Measurements from ENCODE around the gene CCDC63. TPM values are rescaled to one million over a fixed set of nuclear protein-coding genes. Genes with fewer than 3 reads are reported as not detected.
A peak's percentile ranks its signal among the peaks of the same experiment; 100 is the strongest.

The CCDC63 gene
- total RNA-seq, 1 experiment from 2014 or later = 0.98 TPM

DNA sequence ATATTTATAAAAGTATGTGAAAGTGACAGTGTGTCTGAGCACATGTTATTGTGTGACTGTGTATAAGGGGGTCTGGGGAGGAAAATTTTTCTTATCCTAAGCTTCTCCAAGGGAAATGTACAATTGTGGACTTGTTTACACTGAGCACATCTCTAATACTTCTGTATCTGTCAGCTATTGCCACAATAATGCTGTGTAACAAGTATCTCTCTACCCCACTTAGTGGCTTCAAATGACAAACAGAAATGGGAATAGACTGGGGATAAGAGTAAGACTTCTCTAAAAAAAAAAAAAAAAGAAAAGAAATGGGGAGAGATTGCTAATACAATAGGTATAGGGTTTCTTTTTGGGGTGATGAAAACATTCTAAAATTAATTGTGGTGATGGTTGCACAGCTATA, 44.3 kb upstream of the CCDC63 start:
- TF ChIP-seq, protein P1, sequence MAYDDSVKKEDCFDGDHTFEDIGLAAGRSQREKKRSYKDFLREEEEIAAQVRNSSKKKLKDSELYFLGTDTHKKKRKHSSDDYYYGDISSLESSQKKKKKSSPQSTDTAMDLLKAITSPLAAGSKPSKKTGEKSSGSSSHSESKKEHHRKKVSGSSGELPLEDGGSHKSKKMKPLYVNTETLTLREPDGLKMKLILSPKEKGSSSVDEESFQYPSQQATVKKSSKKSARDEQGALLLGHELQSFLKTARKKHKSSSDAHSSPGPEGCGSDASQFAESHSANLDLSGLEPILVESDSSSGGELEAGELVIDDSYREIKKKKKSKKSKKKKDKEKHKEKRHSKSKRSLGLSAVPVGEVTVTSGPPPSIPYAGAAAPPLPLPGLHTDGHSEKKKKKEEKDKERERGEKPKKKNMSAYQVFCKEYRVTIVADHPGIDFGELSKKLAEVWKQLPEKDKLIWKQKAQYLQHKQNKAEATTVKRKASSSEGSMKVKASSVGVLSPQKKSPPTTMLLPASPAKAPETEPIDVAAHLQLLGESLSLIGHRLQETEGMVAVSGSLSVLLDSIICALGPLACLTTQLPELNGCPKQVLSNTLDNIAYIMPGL (CRISPR knock-in tag; IDR thresholded peaks at IDR 0.05) = no peak
- no peak for TF ChIP-seq ZNF317 (CRISPR knock-in tag; IDR thresholded peaks at IDR 0.05; ENCODE audit: borderline replicate concordance, low read depth)
- TF ChIP-seq, protein P2, sequence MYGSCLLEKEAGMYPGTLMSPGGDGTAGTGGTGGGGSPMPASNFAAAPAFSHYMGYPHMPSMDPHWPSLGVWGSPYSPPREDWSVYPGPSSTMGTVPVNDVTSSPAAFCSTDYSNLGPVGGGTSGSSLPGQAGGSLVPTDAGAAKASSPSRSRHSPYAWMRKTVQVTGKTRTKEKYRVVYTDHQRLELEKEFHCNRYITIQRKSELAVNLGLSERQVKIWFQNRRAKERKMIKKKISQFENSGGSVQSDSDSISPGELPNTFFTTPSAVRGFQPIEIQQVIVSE (CRISPR knock-in tag; IDR thresholded peaks at IDR 0.05; ENCODE audit: borderline replicate concordance) = no peak
- peaks cover 7% of the 10 kb centered on the region for H3K36me3 Mint-ChIP-seq

DNA sequence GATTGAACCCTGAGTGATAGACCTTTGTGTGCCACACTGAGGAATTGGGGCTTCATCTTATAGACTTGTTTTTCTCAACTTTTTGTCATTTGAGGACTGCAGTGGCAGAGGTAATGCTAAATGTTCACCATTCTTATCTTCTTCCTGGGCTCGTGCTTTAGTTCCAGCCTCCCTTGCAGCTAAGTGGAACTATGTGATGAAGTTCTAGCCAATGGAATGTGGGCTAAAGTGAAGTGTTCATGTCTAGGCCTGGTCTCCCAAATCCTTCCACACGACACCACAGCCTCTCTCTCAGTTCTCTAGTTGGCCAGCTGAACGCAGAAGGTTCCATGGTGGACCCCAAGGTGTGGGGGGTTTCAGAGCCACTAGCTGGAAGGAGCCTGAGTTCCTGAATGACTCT, 42.4 kb upstream of the CCDC63 start:
- POLR2A ChIA-PET = no interaction called here
- peaks cover 12% of the 10 kb centered on the region; the same call in 1 of the 2 replicates for H3K4me1 Mint-ChIP-seq

More for the DNA sequence above, 44.3 kb upstream of the CCDC63 start:
- CTCF ChIA-PET = no interaction called here
- Mint-ChIP-seq H3K9me3 (peaks cover 40% of the 10 kb centered on the region), H3K27ac (no peak overlapping the region), H3K4me1 (peaks cover 2% of the 10 kb centered on the region; the same call in 1 of the 2 replicates), H3K4me3 (no peak overlapping the region), H3K27me3 (ENCODE audit: low read depth) (peaks cover 31% of the 10 kb centered on the region)
- DNase-seq (ENCODE audit: low spot score) (no peak), ATAC-seq (no peak)
- POLR2A ChIA-PET = no interaction called here

DNA sequence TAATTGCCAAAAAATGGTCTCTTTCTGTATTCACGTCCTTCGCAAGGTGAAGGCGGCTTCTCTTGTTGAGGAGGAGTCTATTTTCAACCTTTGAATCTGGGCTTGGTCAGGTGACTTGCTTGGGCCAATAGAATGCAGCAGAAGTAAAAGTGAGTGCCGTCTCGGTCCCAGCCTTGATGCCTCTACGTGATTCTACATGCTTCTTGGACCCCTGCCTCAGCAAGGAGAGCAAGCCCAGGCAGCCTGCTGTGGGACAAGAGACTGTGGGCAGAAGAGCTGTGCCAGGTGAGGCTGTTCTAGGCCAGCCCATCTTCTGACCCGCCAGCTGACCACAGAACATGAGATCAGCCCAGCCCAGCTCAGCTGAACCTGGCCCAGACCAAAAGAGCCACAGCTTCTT, 39.1 kb upstream of the CCDC63 start:
- H3K27me3 Mint-ChIP-seq (ENCODE audit: low read depth) = peaks cover 52% of the 10 kb centered on the region
- H3K9me3 Mint-ChIP-seq = peaks cover 18% of the 10 kb centered on the region
- TF ChIP-seq NFYB (CRISPR knock-in tag; conservative IDR thresholded peaks at IDR 0.05; ENCODE audit: low read depth) (peak; percentile 72), OVOL2 (CRISPR knock-in tag; IDR thresholded peaks at IDR 0.05; ENCODE audit: borderline replicate concordance) (no peak), ZNF263 (CRISPR knock-in tag; IDR thresholded peaks at IDR 0.05; ENCODE audit: low read depth) (no peak)
- TF ChIP-seq, protein P3, sequence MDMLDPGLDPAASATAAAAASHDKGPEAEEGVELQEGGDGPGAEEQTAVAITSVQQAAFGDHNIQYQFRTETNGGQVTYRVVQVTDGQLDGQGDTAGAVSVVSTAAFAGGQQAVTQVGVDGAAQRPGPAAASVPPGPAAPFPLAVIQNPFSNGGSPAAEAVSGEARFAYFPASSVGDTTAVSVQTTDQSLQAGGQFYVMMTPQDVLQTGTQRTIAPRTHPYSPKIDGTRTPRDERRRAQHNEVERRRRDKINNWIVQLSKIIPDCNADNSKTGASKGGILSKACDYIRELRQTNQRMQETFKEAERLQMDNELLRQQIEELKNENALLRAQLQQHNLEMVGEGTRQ (CRISPR knock-in tag; IDR thresholded peaks at IDR 0.05) = peak; percentile 83
- TF ChIP-seq, protein P4, sequence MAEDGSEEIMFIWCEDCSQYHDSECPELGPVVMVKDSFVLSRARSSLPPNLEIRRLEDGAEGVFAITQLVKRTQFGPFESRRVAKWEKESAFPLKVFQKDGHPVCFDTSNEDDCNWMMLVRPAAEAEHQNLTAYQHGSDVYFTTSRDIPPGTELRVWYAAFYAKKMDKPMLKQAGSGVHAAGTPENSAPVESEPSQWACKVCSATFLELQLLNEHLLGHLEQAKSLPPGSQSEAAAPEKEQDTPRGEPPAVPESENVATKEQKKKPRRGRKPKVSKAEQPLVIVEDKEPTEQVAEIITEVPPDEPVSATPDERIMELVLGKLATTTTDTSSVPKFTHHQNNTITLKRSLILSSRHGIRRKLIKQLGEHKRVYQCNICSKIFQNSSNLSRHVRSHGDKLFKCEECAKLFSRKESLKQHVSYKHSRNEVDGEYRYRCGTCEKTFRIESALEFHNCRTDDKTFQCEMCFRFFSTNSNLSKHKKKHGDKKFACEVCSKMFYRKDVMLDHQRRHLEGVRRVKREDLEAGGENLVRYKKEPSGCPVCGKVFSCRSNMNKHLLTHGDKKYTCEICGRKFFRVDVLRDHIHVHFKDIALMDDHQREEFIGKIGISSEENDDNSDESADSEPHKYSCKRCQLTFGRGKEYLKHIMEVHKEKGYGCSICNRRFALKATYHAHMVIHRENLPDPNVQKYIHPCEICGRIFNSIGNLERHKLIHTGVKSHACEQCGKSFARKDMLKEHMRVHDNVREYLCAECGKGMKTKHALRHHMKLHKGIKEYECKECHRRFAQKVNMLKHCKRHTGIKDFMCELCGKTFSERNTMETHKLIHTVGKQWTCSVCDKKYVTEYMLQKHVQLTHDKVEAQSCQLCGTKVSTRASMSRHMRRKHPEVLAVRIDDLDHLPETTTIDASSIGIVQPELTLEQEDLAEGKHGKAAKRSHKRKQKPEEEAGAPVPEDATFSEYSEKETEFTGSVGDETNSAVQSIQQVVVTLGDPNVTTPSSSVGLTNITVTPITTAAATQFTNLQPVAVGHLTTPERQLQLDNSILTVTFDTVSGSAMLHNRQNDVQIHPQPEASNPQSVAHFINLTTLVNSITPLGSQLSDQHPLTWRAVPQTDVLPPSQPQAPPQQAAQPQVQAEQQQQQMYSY (CRISPR knock-in tag; IDR thresholded peaks at IDR 0.05) = no peak
- TF ChIP-seq, protein P5, sequence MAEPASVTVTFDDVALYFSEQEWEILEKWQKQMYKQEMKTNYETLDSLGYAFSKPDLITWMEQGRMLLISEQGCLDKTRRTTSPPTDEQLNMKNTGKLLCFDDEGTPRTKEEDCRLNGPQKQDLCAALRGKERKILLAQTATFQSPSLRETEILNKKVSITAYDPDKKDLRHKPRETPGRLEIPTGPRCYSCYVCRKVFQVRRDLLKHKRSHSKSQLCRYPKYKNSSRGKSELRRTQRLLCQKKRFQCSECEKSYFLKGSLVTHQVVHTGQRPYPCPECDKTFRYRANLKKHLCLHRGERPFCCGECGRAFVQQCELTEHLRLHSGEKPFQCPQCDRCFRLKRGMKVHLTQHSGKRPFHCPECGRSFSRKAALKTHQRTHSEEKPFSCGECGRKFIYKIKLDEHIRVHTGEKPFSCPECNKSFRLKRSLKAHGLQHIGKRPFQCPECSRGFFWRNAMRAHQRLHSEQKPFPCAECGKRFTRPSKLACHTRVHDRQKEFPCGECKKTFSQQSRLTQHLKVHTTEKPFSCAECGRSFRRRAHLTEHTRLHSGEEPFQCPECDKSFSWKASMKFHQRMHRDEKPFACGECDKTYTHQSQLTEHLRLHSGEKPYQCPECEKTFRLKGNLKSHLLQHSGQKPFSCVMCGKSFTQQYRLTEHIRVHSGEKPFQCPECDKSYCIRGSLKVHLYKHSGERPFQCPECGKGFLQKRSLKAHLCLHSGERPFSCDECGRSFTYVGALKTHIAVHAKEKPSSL (CRISPR knock-in tag; conservative IDR thresholded peaks at IDR 0.05) = no peak
- TF ChIP-seq, protein P6, sequence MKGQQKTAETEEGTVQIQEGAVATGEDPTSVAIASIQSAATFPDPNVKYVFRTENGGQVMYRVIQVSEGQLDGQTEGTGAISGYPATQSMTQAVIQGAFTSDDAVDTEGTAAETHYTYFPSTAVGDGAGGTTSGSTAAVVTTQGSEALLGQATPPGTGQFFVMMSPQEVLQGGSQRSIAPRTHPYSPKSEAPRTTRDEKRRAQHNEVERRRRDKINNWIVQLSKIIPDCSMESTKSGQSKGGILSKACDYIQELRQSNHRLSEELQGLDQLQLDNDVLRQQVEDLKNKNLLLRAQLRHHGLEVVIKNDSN (CRISPR knock-in tag; IDR thresholded peaks at IDR 0.05) = peak; percentile 70
- DNase-seq (ENCODE audit: low spot score) (no peak), ATAC-seq (peak; percentile 81)
- peaks cover 19% of the 10 kb centered on the region for H3K4me1 Mint-ChIP-seq
- no peak overlapping the region for H3K4me3 Mint-ChIP-seq
- ChIA-PET CTCF (interaction anchor here (1.0 kb wide), 1 partner anchor 40 kb away, joined by 3 read pairs; no protein-coding TSS in a partner anchor), POLR2A (no interaction called here)
- no peak overlapping the region for H3K27ac Mint-ChIP-seq
- peaks cover 7% of the 10 kb centered on the region; the same call in 1 of the 2 replicates for H3K36me3 Mint-ChIP-seq

More for the DNA sequence above, 42.4 kb upstream of the CCDC63 start:
- Mint-ChIP-seq H3K4me3 (no peak overlapping the region), H3K27ac (no peak overlapping the region), H3K9me3 (peaks cover 40% of the 10 kb centered on the region), H3K27me3 (ENCODE audit: low read depth) (peaks cover 35% of the 10 kb centered on the region), H3K36me3 (peaks cover 7% of the 10 kb centered on the region)
- DNase-seq (ENCODE audit: low spot score) (no peak), ATAC-seq (no peak)
- no peak for TF ChIP-seq ZNF263 (CRISPR knock-in tag; IDR thresholded peaks at IDR 0.05; ENCODE audit: low read depth)
- no peak for TF ChIP-seq ESRRA (CRISPR knock-in tag; IDR thresholded peaks at IDR 0.05; ENCODE audit: borderline replicate concordance)
- TF ChIP-seq, protein P7, sequence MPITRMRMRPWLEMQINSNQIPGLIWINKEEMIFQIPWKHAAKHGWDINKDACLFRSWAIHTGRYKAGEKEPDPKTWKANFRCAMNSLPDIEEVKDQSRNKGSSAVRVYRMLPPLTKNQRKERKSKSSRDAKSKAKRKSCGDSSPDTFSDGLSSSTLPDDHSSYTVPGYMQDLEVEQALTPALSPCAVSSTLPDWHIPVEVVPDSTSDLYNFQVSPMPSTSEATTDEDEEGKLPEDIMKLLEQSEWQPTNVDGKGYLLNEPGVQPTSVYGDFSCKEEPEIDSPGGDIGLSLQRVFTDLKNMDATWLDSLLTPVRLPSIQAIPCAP (CRISPR knock-in tag; IDR thresholded peaks at IDR 0.05) = no peak
- TF ChIP-seq ZNF671 (CRISPR knock-in tag; IDR thresholded peaks at IDR 0.05) = no peak
- TF ChIP-seq, protein P8, sequence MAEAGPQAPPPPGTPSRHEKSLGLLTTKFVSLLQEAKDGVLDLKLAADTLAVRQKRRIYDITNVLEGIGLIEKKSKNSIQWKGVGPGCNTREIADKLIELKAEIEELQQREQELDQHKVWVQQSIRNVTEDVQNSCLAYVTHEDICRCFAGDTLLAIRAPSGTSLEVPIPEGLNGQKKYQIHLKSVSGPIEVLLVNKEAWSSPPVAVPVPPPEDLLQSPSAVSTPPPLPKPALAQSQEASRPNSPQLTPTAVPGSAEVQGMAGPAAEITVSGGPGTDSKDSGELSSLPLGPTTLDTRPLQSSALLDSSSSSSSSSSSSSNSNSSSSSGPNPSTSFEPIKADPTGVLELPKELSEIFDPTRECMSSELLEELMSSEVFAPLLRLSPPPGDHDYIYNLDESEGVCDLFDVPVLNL (CRISPR knock-in tag; IDR thresholded peaks at IDR 0.05; ENCODE audit: borderline replicate concordance, low read depth) = no peak
- CTCF ChIA-PET = no interaction called here
